H54 (cell line): ENCODE results near the gene SRSF10.
"Not testable (repeated sequence)": the region's sequence is repeated elsewhere in the genome, so short reads cannot be mapped to it uniquely, and the experiment has no call there.

Experiments
- DNase-seq: peaks from one replicate; pipeline ENCODE4 v3.0.0; 2011; ENCODE audit warnings: low spot score, mixed read lengths; ENCODE audit not compliant: insufficient read length
- FAIRE-seq: peaks from 3 replicates; lab custom pipeline; 2011; peaks lifted over from hg19 to GRCh38; lab: Jason Lieb, UNC
- POLR2A ChIP-seq: IDR thresholded peaks from 2 replicates; pipeline ENCODE4 v1.6.1; 2011; ENCODE audit warnings: low read depth, mild to moderate bottlenecking, low read length

Gene SRSF10

GRCh38 chr1:24007079-24007478, 27.0 kb upstream of the SRSF10 start:
- FAIRE-seq (no peak), DNase-seq (no peak)
- TF ChIP-seq POLR2A: no peak

- FAIRE-seq (no peak), DNase-seq (no peak)
- TF ChIP-seq POLR2A: no peak
Observed at GRCh38 chr1:24005163-24005562, 25.0 kb upstream of the SRSF10 start.

- FAIRE-seq (no peak), DNase-seq (no peak)
- TF ChIP-seq POLR2A: no peak
Observed at GRCh38 chr1:24004132-24004531, 24.0 kb upstream of the SRSF10 start.

GRCh38 chr1:24003331-24003972, 23.3 kb upstream of the SRSF10 start:
- TF ChIP-seq POLR2A: no peak
- no peak for FAIRE-seq
- no peak for DNase-seq

- no peak for TF ChIP-seq POLR2A
- DNase-seq (no peak), FAIRE-seq (no peak)
Observed at GRCh38 chr1:24002695-24003094, 22.6 kb upstream of the SRSF10 start.

GRCh38 chr1:23999156-23999671, 19.1 kb upstream of the SRSF10 start:
- no peak for DNase-seq
- TF ChIP-seq POLR2A: no peak
- FAIRE-seq: no peak

GRCh38 chr1:23997812-23998211, 17.7 kb upstream of the SRSF10 start:
- no peak for TF ChIP-seq POLR2A
- FAIRE-seq (no peak), DNase-seq (no peak)

GRCh38 chr1:23996700-23997229, 16.6 kb upstream of the SRSF10 start:
- FAIRE-seq (no peak), DNase-seq (no peak)
- TF ChIP-seq POLR2A: no peak

GRCh38 chr1:23995431-23995837, 15.3 kb upstream of the SRSF10 start:
- no peak for TF ChIP-seq POLR2A
- FAIRE-seq (no peak), DNase-seq (no peak)

- not testable (repeated sequence) for FAIRE-seq, DNase-seq
Observed at GRCh38 chr1:23992011-23992410, 11.9 kb upstream of the SRSF10 start.

- FAIRE-seq: no peak
- no peak for TF ChIP-seq POLR2A
- DNase-seq: no peak
Observed at GRCh38 chr1:23989263-23989662, 9.1 kb upstream of the SRSF10 start.

- DNase-seq, FAIRE-seq: not testable (repeated sequence)
Observed at GRCh38 chr1:23987038-23987437, 6.9 kb upstream of the SRSF10 start.

GRCh38 chr1:23984417-23985186, 4.5 kb upstream of the SRSF10 start:
- FAIRE-seq: peak; percentile 36
- no peak for TF ChIP-seq POLR2A
- DNase-seq: peak; percentile 15

- peak; percentile 51 for DNase-seq
- FAIRE-seq: peak; percentile 98
- no peak for TF ChIP-seq POLR2A
Observed at GRCh38 chr1:23980728-23981070, 572 bp upstream of the SRSF10 start.

GRCh38 chr1:23979387-23979880, 693 bp downstream of the SRSF10 start:
- TF ChIP-seq POLR2A: no peak
- DNase-seq: no peak
- no peak for FAIRE-seq
